OCI-LY1 (cell line): ENCODE data around the gene PDLIM5.

Experiments used
- H2AFZ ChIP-seq: fragments of 200-600 bp; sonication (generic), shearing (Covaris generic); 2 replicates; pipeline ENCODE4 v1.6.0; 2014; ENCODE audit warnings: antibody characterized with exemption, mild to moderate bottlenecking, low read length
- H3F3A ChIP-seq: fragments of 200-600 bp; sonication (generic), shearing (Covaris generic); 2 replicates; pipeline ENCODE4 v1.6.0; 2014; ENCODE audit warnings: mild to moderate bottlenecking, antibody characterized with exemption, low read length, moderate library complexity; ENCODE audit not compliant: insufficient read depth
- H3K27ac ChIP-seq: fragments of 200-600 bp; sonication (generic); 2 replicates; pipeline ENCODE4 v1.5.1; 2014; ENCODE audit warnings: low read length, mixed run types, mild to moderate bottlenecking, low read depth; ENCODE audit not compliant: poor library complexity, severe bottlenecking
- H3K27me3 ChIP-seq: fragments of 200-600 bp; sonication (generic); 2 replicates; pipeline ENCODE4 v1.6.0; 2014; ENCODE audit warnings: antibody characterized with exemption, mild to moderate bottlenecking, low read length, moderate library complexity; ENCODE audit not compliant: insufficient read depth
- H3K36me3 ChIP-seq: fragments of 200-600 bp; sonication (generic); 2 replicates; pipeline ENCODE4 v1.6.1; 2014; ENCODE audit warnings: mild to moderate bottlenecking, antibody characterized with exemption, low read length, moderate library complexity, mixed read lengths; ENCODE audit not compliant: insufficient read depth
- H3K4me1 ChIP-seq: fragments of 200-600 bp; sonication (generic); 2 replicates; pipeline ENCODE4 v1.5.1; 2014; ENCODE audit warnings: mild to moderate bottlenecking, low read length, moderate library complexity; ENCODE audit not compliant: insufficient read depth, severe bottlenecking
- H3K4me2 ChIP-seq: fragments of 200-600 bp; sonication (generic), shearing (Covaris generic); 2 replicates; pipeline ENCODE4 v1.6.1; 2014; ENCODE audit warnings: low read length
- H3K4me3 ChIP-seq: fragments of 200-600 bp; sonication (generic); 2 replicates; pipeline ENCODE4 v1.5.1; 2014; ENCODE audit warnings: low read length, low read depth, mild to moderate bottlenecking, mixed read lengths; ENCODE audit not compliant: poor library complexity, severe bottlenecking
- H3K79me2 ChIP-seq: fragments of 200-600 bp; shearing (Covaris generic); 2 replicates; pipeline ENCODE4 v1.6.1; 2016; ENCODE audit warnings: mixed run types, low read length, mixed read lengths; ENCODE audit not compliant: insufficient read depth
- H3K9ac ChIP-seq: fragments of 200-600 bp; sonication (generic), shearing (Covaris generic); 2 replicates; pipeline ENCODE4 v1.6.1; 2014; ENCODE audit warnings: mild to moderate bottlenecking, low read length, mixed read lengths
- H3K9me2 ChIP-seq: fragments of 200-600 bp; sonication (generic), shearing (Covaris generic); 2 replicates; pipeline ENCODE4 v1.6.1; 2014; ENCODE audit warnings: low read depth, mild to moderate bottlenecking, low read length, mixed read lengths
- H3K9me3 ChIP-seq: fragments of 200-600 bp; shearing (Covaris generic); 2 replicates; pipeline ENCODE4 v1.6.1; 2014; ENCODE audit warnings: low read length, mixed read lengths
- H4K20me1 ChIP-seq: fragments of 200-600 bp; sonication (generic), shearing (Covaris generic); 2 replicates; pipeline ENCODE4 v1.6.0; 2016; ENCODE audit warnings: mild to moderate bottlenecking, low read length; ENCODE audit not compliant: insufficient read depth
- CTCF ChIP-seq: fragments of 200-600 bp; sonication (generic), shearing (Covaris generic); IDR thresholded peaks from 2 replicates; pipeline ENCODE4 v1.5.1; 2017; ENCODE audit warnings: mild to moderate bottlenecking, antibody characterized with exemption, low read length, moderate library complexity, mixed read lengths
- EZH2 ChIP-seq: fragments of 200-600 bp; sonication (generic), shearing (Covaris generic); IDR thresholded peaks from 2 replicates; pipeline ENCODE4 v1.8.0; 2017; ENCODE audit warnings: borderline replicate concordance, mixed run types, mild to moderate bottlenecking, antibody characterized with exemption, low read length, moderate library complexity, mixed read lengths

PDLIM5 gene

GRCh38 chr4:94680176-94680862, 228.6 kb downstream of the PDLIM5 start:
- H3K9ac ChIP-seq: no peak overlapping the region
- no peaks in the 10 kb centered on the region for H3F3A ChIP-seq
- H3K4me1 ChIP-seq: no peaks in the 10 kb centered on the region
- no peaks in the 10 kb centered on the region for H3K27me3 ChIP-seq
- no peak overlapping the region for H3K27ac ChIP-seq
- no peaks in the 10 kb centered on the region for H4K20me1 ChIP-seq
- H3K36me3 ChIP-seq: no peaks in the 10 kb centered on the region
- H3K79me2 ChIP-seq: no peaks in the 10 kb centered on the region
- TF ChIP-seq EZH2: no peak
- TF ChIP-seq CTCF: no peak
- no peaks in the 10 kb centered on the region for H3K9me3 ChIP-seq
- no peak overlapping the region for H2AFZ ChIP-seq
- H3K4me3 ChIP-seq: no peak overlapping the region
- no peak overlapping the region for H3K4me2 ChIP-seq
- H3K9me2 ChIP-seq: no peaks in the 10 kb centered on the region

GRCh38 chr4:94686086-94686485, 234.3 kb downstream of the PDLIM5 start:
- peaks cover 17% of the 10 kb centered on the region for H3K4me1 ChIP-seq

GRCh38 chr4:94689155-94689860, 237.6 kb downstream of the PDLIM5 start:
- no peaks in the 10 kb centered on the region for H3K9me2 ChIP-seq
- no peak overlapping the region for H3K27ac ChIP-seq
- peaks cover 17% of the 10 kb centered on the region for H3K4me1 ChIP-seq
- H2AFZ ChIP-seq: 0 out of 2 replicates have a peak overlapping the region, but pooled peaks have one; percentile 58
- no peaks in the 10 kb centered on the region for H4K20me1 ChIP-seq
- no peaks in the 10 kb centered on the region for H3F3A ChIP-seq
- H3K9ac ChIP-seq: no peak overlapping the region
- H3K9me3 ChIP-seq: no peaks in the 10 kb centered on the region
- no peaks in the 10 kb centered on the region for H3K27me3 ChIP-seq
- no peak overlapping the region for H3K4me2 ChIP-seq
- H3K36me3 ChIP-seq: no peaks in the 10 kb centered on the region
- no peak overlapping the region for H3K4me3 ChIP-seq
- H3K79me2 ChIP-seq: no peaks in the 10 kb centered on the region
- TF ChIP-seq EZH2: no peak

More at GRCh38 chr4:94686086-94686485, 234.3 kb downstream of the PDLIM5 start:
- no peaks in the 10 kb centered on the region for H3K9me3 ChIP-seq
- no peaks in the 10 kb centered on the region for H3K9me2 ChIP-seq
- no peak overlapping the region for H3K9ac ChIP-seq
- no peaks in the 10 kb centered on the region for H4K20me1 ChIP-seq
- no peaks in the 10 kb centered on the region for H3F3A ChIP-seq
- no peaks in the 10 kb centered on the region for H3K79me2 ChIP-seq
- H3K27me3 ChIP-seq: no peaks in the 10 kb centered on the region
- no peaks in the 10 kb centered on the region for H3K36me3 ChIP-seq
- H3K4me2 ChIP-seq: no peak overlapping the region
- no peak overlapping the region for H2AFZ ChIP-seq
- H3K4me3 ChIP-seq: no peak overlapping the region
- no peak overlapping the region for H3K27ac ChIP-seq
- TF ChIP-seq CTCF: no peak
- TF ChIP-seq EZH2: no peak
